SK-N-SH treated with all-trans-retinoic acid at 6 μM for 48 hours (cell line): ENCODE measurements around the gene HOATZ.

Experiments
- ATAC-seq: fragments of 200-7000 bp; cut with Tn5 transposase; 3 replicates; pipeline ENCODE4 v1.9.1; 2020; ENCODE audit warnings: mild to moderate bottlenecking, moderate library complexity
- ARNTL ChIP-seq: fragments of 450-650 bp; formaldehyde crosslinking; IDR thresholded peaks from 2 replicates; pipeline ENCODE4 v1.5.0; 2020; ENCODE audit warnings: low read depth, mild to moderate bottlenecking, moderate library complexity, borderline replicate concordance
- CSDC2 ChIP-seq: fragments of 250-450 bp; sonication (Bioruptor Pico); IDR thresholded peaks from 2 replicates; pipeline ENCODE4 v1.5.0; 2020; ENCODE audit warnings: mild to moderate bottlenecking, moderate library complexity
- ESRRG ChIP-seq: fragments of 250-450 bp; sonication (Bioruptor Pico); IDR thresholded peaks from 2 replicates; pipeline ENCODE4 v1.6.1; 2021; ENCODE audit warnings: mild to moderate bottlenecking
- GLIS3 ChIP-seq: fragments of 250-450 bp; sonication (Bioruptor Pico); IDR thresholded peaks from 2 replicates; pipeline ENCODE4 v1.5.0; 2020; ENCODE audit warnings: mild to moderate bottlenecking, moderate library complexity
- ISL1 ChIP-seq: fragments of 250-450 bp; sonication (Bioruptor Pico); IDR thresholded peaks from 2 replicates; pipeline ENCODE4 v2.1.2; 2022; ENCODE audit warnings: mild to moderate bottlenecking, moderate library complexity
- OSR1 ChIP-seq: fragments of 250-450 bp; sonication (Bioruptor Pico); IDR thresholded peaks from 2 replicates; pipeline ENCODE4 v1.8.0; 2022; ENCODE audit warnings: moderate library complexity, mild to moderate bottlenecking, inconsistent platforms
- PPARA ChIP-seq: fragments of 250-450 bp; sonication (Bioruptor Pico); IDR thresholded peaks from 2 replicates; pipeline ENCODE4 v1.5.0; 2020; ENCODE audit warnings: mild to moderate bottlenecking, borderline replicate concordance
- RARB ChIP-seq: fragments of 250-450 bp; sonication (Bioruptor Pico); IDR thresholded peaks from 2 replicates; pipeline ENCODE4 v1.8.0; 2021; ENCODE audit warnings: mild to moderate bottlenecking, moderate library complexity
- SNAI2 ChIP-seq: fragments of 250-450 bp; sonication (Bioruptor Pico); IDR thresholded peaks from 2 replicates; pipeline ENCODE4 v1.5.0; 2020; ENCODE audit warnings: mild to moderate bottlenecking, moderate library complexity
- TOX ChIP-seq: fragments of 250-450 bp; sonication (Bioruptor Pico); IDR thresholded peaks from 2 replicates; pipeline ENCODE4 v1.8.0; 2021; ENCODE audit warnings: mild to moderate bottlenecking, moderate library complexity, borderline replicate concordance
- ZC3H10 ChIP-seq: fragments of 250-450 bp; sonication (Bioruptor Pico); IDR thresholded peaks from 2 replicates; pipeline ENCODE4 v1.5.1; 2021; ENCODE audit warnings: mild to moderate bottlenecking, moderate library complexity
- ZFP3 ChIP-seq: fragments of 250-450 bp; sonication (Bioruptor Pico); IDR thresholded peaks from 2 replicates; pipeline ENCODE4 v1.5.0; 2020; ENCODE audit warnings: mild to moderate bottlenecking, moderate library complexity
- ZFP30 ChIP-seq: fragments of 450-650 bp; formaldehyde crosslinking; IDR thresholded peaks from 2 replicates; pipeline ENCODE4 v1.5.0; 2022; ENCODE audit warnings: mild to moderate bottlenecking, moderate library complexity
- ZNF8 ChIP-seq: fragments of 450-650 bp; formaldehyde crosslinking; IDR thresholded peaks from 2 replicates; pipeline ENCODE4 v1.5.0; 2020; ENCODE audit warnings: mild to moderate bottlenecking, moderate library complexity
- TF ChIP-seq, protein P1 (sequence below): fragments of 250-450 bp; sonication (Bioruptor Pico); IDR thresholded peaks from 2 replicates; pipeline ENCODE4 v1.8.0; 2021; ENCODE audit warnings: low read depth, mild to moderate bottlenecking, moderate library complexity, borderline replicate concordance
- TF ChIP-seq, protein P2 (sequence below): fragments of 250-450 bp; sonication (Bioruptor Pico); IDR thresholded peaks from 2 replicates; pipeline ENCODE4 v1.5.1; 2021; ENCODE audit warnings: mild to moderate bottlenecking, moderate library complexity
- TF ChIP-seq, protein P3 (sequence below): fragments of 250-450 bp; sonication (Bioruptor Pico); IDR thresholded peaks from 2 replicates; pipeline ENCODE4 v1.5.0; 2020; ENCODE audit warnings: mild to moderate bottlenecking, moderate library complexity
- TF ChIP-seq, protein P4 (sequence below): fragments of 250-450 bp; sonication (Bioruptor Pico); IDR thresholded peaks from 2 replicates; pipeline ENCODE4 v1.5.1; 2020; ENCODE audit warnings: low read depth, mild to moderate bottlenecking, moderate library complexity
- TF ChIP-seq, protein P5 (sequence below): fragments of 250-450 bp; sonication (Bioruptor Pico); IDR thresholded peaks from 2 replicates; pipeline ENCODE4 v1.8.0; 2020; ENCODE audit warnings: mild to moderate bottlenecking, moderate library complexity, borderline replicate concordance

Gene HOATZ

DNA sequence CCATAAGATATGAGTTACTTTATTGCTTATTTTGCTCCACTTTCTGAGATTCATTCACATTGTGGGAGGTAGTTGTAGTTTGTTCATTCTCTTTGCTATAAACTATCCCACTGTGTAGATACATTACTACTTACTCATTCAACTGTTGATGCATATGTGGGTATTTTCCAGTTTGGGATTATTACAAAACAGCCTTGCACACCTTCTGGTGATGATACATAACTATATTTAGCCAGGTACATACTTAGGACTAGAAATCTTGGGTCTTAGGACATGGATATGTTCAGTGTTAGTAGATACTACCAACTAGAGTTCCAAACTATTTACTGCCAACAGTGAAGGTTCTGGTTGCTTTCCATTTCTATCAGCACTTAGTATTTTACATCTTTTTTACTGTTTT is 40.1 kb upstream of the HOATZ start:
- no peak for TF ChIP-seq CSDC2 (CRISPR knock-in tag)
- TF ChIP-seq, protein P1, sequence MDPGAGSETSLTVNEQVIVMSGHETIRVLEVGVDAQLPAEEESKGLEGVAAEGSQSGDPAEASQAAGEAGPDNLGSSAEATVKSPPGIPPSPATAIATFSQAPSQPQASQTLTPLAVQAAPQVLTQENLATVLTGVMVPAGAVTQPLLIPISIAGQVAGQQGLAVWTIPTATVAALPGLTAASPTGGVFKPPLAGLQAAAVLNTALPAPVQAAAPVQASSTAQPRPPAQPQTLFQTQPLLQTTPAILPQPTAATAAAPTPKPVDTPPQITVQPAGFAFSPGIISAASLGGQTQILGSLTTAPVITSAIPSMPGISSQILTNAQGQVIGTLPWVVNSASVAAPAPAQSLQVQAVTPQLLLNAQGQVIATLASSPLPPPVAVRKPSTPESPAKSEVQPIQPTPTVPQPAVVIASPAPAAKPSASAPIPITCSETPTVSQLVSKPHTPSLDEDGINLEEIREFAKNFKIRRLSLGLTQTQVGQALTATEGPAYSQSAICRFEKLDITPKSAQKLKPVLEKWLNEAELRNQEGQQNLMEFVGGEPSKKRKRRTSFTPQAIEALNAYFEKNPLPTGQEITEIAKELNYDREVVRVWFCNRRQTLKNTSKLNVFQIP (CRISPR knock-in tag): no peak
- no peak for TF ChIP-seq ZNF8 (CRISPR knock-in tag)
- TF ChIP-seq OSR1 (CRISPR knock-in tag): no peak
- TF ChIP-seq ZFP30: no peak
- TF ChIP-seq, protein P2, sequence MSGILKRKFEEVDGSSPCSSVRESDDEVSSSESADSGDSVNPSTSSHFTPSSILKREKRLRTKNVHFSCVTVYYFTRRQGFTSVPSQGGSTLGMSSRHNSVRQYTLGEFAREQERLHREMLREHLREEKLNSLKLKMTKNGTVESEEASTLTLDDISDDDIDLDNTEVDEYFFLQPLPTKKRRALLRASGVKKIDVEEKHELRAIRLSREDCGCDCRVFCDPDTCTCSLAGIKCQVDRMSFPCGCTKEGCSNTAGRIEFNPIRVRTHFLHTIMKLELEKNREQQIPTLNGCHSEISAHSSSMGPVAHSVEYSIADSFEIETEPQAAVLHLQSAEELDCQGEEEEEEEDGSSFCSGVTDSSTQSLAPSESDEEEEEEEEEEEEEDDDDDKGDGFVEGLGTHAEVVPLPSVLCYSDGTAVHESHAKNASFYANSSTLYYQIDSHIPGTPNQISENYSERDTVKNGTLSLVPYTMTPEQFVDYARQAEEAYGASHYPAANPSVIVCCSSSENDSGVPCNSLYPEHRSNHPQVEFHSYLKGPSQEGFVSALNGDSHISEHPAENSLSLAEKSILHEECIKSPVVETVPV: no peak
- no peak for TF ChIP-seq ZC3H10 (CRISPR knock-in tag)
- no peak for TF ChIP-seq ARNTL
- TF ChIP-seq ZFP3 (CRISPR knock-in tag): no peak
- TF ChIP-seq TOX (CRISPR knock-in tag): no peak
- TF ChIP-seq, protein P3, sequence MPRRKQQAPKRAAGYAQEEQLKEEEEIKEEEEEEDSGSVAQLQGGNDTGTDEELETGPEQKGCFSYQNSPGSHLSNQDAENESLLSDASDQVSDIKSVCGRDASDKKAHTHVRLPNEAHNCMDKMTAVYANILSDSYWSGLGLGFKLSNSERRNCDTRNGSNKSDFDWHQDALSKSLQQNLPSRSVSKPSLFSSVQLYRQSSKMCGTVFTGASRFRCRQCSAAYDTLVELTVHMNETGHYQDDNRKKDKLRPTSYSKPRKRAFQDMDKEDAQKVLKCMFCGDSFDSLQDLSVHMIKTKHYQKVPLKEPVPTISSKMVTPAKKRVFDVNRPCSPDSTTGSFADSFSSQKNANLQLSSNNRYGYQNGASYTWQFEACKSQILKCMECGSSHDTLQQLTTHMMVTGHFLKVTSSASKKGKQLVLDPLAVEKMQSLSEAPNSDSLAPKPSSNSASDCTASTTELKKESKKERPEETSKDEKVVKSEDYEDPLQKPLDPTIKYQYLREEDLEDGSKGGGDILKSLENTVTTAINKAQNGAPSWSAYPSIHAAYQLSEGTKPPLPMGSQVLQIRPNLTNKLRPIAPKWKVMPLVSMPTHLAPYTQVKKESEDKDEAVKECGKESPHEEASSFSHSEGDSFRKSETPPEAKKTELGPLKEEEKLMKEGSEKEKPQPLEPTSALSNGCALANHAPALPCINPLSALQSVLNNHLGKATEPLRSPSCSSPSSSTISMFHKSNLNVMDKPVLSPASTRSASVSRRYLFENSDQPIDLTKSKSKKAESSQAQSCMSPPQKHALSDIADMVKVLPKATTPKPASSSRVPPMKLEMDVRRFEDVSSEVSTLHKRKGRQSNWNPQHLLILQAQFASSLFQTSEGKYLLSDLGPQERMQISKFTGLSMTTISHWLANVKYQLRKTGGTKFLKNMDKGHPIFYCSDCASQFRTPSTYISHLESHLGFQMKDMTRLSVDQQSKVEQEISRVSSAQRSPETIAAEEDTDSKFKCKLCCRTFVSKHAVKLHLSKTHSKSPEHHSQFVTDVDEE: no peak
- no peak for TF ChIP-seq GLIS3 (CRISPR knock-in tag)
- TF ChIP-seq RARB (CRISPR knock-in tag): no peak
- TF ChIP-seq, protein P4, sequence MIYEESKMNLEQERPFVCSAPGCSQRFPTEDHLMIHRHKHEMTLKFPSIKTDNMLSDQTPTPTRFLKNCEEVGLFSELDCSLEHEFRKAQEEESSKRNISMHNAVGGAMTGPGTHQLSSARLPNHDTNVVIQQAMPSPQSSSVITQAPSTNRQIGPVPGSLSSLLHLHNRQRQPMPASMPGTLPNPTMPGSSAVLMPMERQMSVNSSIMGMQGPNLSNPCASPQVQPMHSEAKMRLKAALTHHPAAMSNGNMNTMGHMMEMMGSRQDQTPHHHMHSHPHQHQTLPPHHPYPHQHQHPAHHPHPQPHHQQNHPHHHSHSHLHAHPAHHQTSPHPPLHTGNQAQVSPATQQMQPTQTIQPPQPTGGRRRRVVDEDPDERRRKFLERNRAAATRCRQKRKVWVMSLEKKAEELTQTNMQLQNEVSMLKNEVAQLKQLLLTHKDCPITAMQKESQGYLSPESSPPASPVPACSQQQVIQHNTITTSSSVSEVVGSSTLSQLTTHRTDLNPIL (CRISPR knock-in tag): no peak
- TF ChIP-seq SNAI2 (CRISPR knock-in tag): no peak
- no peak for TF ChIP-seq PPARA (CRISPR knock-in tag)
- no peak for ATAC-seq

DNA sequence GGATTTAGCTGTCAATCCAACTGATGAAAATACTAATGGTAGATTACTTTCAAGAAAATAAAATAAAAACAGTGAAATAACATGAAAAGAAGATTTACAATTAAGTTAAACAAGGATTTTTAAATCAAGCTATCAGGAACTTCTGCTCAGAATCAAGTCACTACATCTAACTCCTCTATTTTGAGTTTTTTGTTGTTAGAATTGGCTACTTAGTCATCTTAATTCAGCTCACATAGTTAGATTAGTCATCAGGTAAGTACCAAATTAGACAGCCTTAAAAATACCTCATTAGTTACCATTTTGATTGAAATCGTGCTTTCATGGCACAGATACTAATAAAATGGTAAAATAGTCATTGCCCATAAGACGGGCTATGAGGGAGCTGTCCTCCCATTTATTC is 38.2 kb upstream of the HOATZ start:
- peak; percentile 69 for ATAC-seq
- TF ChIP-seq ZFP30: no peak
- TF ChIP-seq, protein P4 (CRISPR knock-in tag): no peak
- TF ChIP-seq ZC3H10 (CRISPR knock-in tag): no peak; the same call in 1 of the 2 replicates
- TF ChIP-seq ISL1 (CRISPR knock-in tag): no peak
- no peak for TF ChIP-seq ZFP3 (CRISPR knock-in tag)
- TF ChIP-seq, protein P3: no peak
- no peak for TF ChIP-seq ZNF8 (CRISPR knock-in tag)
- no peak for TF ChIP-seq PPARA (CRISPR knock-in tag)
- TF ChIP-seq, protein P5, sequence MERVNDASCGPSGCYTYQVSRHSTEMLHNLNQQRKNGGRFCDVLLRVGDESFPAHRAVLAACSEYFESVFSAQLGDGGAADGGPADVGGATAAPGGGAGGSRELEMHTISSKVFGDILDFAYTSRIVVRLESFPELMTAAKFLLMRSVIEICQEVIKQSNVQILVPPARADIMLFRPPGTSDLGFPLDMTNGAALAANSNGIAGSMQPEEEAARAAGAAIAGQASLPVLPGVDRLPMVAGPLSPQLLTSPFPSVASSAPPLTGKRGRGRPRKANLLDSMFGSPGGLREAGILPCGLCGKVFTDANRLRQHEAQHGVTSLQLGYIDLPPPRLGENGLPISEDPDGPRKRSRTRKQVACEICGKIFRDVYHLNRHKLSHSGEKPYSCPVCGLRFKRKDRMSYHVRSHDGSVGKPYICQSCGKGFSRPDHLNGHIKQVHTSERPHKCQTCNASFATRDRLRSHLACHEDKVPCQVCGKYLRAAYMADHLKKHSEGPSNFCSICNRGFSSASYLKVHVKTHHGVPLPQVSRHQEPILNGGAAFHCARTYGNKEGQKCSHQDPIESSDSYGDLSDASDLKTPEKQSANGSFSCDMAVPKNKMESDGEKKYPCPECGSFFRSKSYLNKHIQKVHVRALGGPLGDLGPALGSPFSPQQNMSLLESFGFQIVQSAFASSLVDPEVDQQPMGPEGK (CRISPR knock-in tag): no peak
- no peak for TF ChIP-seq ESRRG
